Prostate gland (tissue), 2 donors: ENCODE measurements around the gene ZNF423.

Experiments
- POLR2A ChIP-seq: fragments of 450-650 bp; IDR thresholded peaks from one replicate; pipeline ENCODE4 v1.6.1; 2016; ENCODE audit warnings: antibody characterized with exemption, mild to moderate bottlenecking
- TF ChIP-seq, protein P1 (sequence below), 4 experiments: fragments of 200-600 bp in 2 of 4; fragments of 450-650 bp in 2 of 4; sonication (generic) in 2 of 4; IDR thresholded peaks; 1 replicate in 3 of 4; 2 replicates in 1 of 4; pipeline ENCODE4 v1.5.1; 2016 to 2019; ENCODE audit warnings: antibody characterized with exemption in 4 of 4, mild to moderate bottlenecking in 2 of 4, moderate library complexity in 2 of 4

DNA sequence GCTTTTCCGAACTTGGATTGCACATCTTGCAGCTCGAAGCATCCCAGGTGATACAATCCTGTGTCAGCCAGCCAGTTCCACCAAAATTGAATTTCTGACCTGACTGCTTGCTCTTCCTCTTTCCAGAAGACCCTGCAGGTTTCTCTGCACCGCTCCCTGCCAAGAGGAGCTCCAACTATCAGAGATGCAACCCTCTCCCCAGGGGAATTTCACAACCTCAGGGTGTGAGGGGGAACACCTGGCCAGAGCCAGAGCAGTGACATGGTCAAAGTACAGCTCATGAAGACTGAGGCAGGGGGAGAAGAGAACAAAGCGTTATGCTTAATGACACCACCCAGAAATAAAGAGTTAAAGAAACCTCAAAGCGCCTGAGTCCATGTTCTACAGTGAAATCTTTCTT lies 25.0 kb downstream of the ZNF423 start:
- TF ChIP-seq, protein P1, sequence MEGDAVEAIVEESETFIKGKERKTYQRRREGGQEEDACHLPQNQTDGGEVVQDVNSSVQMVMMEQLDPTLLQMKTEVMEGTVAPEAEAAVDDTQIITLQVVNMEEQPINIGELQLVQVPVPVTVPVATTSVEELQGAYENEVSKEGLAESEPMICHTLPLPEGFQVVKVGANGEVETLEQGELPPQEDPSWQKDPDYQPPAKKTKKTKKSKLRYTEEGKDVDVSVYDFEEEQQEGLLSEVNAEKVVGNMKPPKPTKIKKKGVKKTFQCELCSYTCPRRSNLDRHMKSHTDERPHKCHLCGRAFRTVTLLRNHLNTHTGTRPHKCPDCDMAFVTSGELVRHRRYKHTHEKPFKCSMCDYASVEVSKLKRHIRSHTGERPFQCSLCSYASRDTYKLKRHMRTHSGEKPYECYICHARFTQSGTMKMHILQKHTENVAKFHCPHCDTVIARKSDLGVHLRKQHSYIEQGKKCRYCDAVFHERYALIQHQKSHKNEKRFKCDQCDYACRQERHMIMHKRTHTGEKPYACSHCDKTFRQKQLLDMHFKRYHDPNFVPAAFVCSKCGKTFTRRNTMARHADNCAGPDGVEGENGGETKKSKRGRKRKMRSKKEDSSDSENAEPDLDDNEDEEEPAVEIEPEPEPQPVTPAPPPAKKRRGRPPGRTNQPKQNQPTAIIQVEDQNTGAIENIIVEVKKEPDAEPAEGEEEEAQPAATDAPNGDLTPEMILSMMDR (IDR thresholded peaks at IDR 0.05), result no peak
- no peak for TF ChIP-seq POLR2A
